ENCODE data around the gene CSMD2.

CSMD2 gene

GRCh38 chr1:33735624-33736023 is 429.4 kb downstream of the CSMD2 start:
- DNase-seq = no peak

- DNase-seq = no peak
Measured at GRCh38 chr1:33727310-33727709, 437.7 kb downstream of the CSMD2 start.

- no peak for DNase-seq
Measured at GRCh38 chr1:33726274-33726804, 438.7 kb downstream of the CSMD2 start.

- DNase-seq = no peak
Measured at GRCh38 chr1:33725556-33726160, 439.4 kb downstream of the CSMD2 start.

- DNase-seq = no peak
Measured at GRCh38 chr1:33725037-33725436, 440.0 kb downstream of the CSMD2 start.

GRCh38 chr1:33724348-33724747 is 440.7 kb downstream of the CSMD2 start:
- DNase-seq = no peak

GRCh38 chr1:33723251-33723650 is 441.8 kb downstream of the CSMD2 start:
- no peak for DNase-seq

GRCh38 chr1:33721301-33721815 is 443.7 kb downstream of the CSMD2 start:
- DNase-seq = no peak

GRCh38 chr1:33719771-33720670 is 445.0 kb downstream of the CSMD2 start:
- DNase-seq = no peak

- no peak for DNase-seq
Measured at GRCh38 chr1:33719326-33719725, 445.7 kb downstream of the CSMD2 start.

- DNase-seq = no peak
Measured at GRCh38 chr1:33718186-33718585, 446.8 kb downstream of the CSMD2 start.

GRCh38 chr1:33716976-33717688 is 447.9 kb downstream of the CSMD2 start:
- no peak for DNase-seq

- no peak for DNase-seq
Measured at GRCh38 chr1:33715195-33715811, 449.7 kb downstream of the CSMD2 start.

GRCh38 chr1:33714421-33714820 is 450.6 kb downstream of the CSMD2 start:
- no peak for DNase-seq

GRCh38 chr1:33713058-33713877 is 451.8 kb downstream of the CSMD2 start:
- DNase-seq = no peak

GRCh38 chr1:33712186-33712585 is 452.8 kb downstream of the CSMD2 start:
- DNase-seq = no peak

GRCh38 chr1:33711511-33711910 is 453.5 kb downstream of the CSMD2 start:
- DNase-seq = no peak

GRCh38 chr1:33710967-33711366 is 454.1 kb downstream of the CSMD2 start:
- no peak for DNase-seq

GRCh38 chr1:33709783-33710718 is 455.0 kb downstream of the CSMD2 start:
- no peak for DNase-seq

- no peak for DNase-seq
Measured at GRCh38 chr1:33709174-33709782, 455.8 kb downstream of the CSMD2 start.

Measured in NCI-H1436 treated with DMSO at 0.1 percent for 48 hours (cell line).